Esophagus muscularis mucosa (tissue), 3 donors: ENCODE data around the gene SND1.

Experiments
- POLR2AphosphoS5 ChIP-seq, 2 donors: sonication (generic); formaldehyde crosslinking; IDR thresholded peaks; one replicate each; pipeline ENCODE4 v1.6.1; 2017; ENCODE audit warnings: antibody characterized with exemption in 2 of 2
- TF ChIP-seq, protein P1 (sequence below), 3 experiments: fragments of 200-600 bp in 2 of 3; fragments of 450-650 bp in 1 of 3; sonication (generic) in 2 of 3; IDR thresholded peaks; one replicate each; pipeline ENCODE4 v1.5.1; 2017 to 2019; ENCODE audit warnings: antibody characterized with exemption in 3 of 3, mild to moderate bottlenecking in 2 of 3, moderate library complexity in 1 of 3

GRCh38 chr7:127731431-127732080, 79.6 kb downstream of the SND1 start:
- TF ChIP-seq, protein P1, sequence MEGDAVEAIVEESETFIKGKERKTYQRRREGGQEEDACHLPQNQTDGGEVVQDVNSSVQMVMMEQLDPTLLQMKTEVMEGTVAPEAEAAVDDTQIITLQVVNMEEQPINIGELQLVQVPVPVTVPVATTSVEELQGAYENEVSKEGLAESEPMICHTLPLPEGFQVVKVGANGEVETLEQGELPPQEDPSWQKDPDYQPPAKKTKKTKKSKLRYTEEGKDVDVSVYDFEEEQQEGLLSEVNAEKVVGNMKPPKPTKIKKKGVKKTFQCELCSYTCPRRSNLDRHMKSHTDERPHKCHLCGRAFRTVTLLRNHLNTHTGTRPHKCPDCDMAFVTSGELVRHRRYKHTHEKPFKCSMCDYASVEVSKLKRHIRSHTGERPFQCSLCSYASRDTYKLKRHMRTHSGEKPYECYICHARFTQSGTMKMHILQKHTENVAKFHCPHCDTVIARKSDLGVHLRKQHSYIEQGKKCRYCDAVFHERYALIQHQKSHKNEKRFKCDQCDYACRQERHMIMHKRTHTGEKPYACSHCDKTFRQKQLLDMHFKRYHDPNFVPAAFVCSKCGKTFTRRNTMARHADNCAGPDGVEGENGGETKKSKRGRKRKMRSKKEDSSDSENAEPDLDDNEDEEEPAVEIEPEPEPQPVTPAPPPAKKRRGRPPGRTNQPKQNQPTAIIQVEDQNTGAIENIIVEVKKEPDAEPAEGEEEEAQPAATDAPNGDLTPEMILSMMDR (IDR thresholded peaks at IDR 0.05), result no peak
- no peak for TF ChIP-seq POLR2AphosphoS5 (IDR thresholded peaks at IDR 0.05)
